CD4-positive, alpha-beta T cell (primary cell): ENCODE measurements around the gene BCL2. TPM values are rescaled to one million over a fixed set of nuclear protein-coding genes. Genes with fewer than 3 reads are reported as not detected.

Experiments used
- ATAC-seq: fragments of 200-7000 bp; cut with Tn5 transposase; one replicate; pipeline ENCODE4 v1.10.0; 2022; ENCODE audit warnings: mild to moderate bottlenecking; ENCODE audit not compliant: poor library complexity
- CTCF ChIA-PET: fragments of 350-600 bp; sonication (Branson Sonifier 250); formaldehyde crosslinking; loops from one replicate; lab custom pipeline; 2021; ENCODE audit warnings: antibody characterized with exemption, inconsistent platforms; lab: Charles Lee
- POLR2A ChIA-PET: fragments of 350-600 bp; sonication (Branson Sonifier 250); formaldehyde crosslinking; loops from one replicate; lab custom pipeline; 2021; ENCODE audit warnings: antibody characterized with exemption, inconsistent platforms; lab: Charles Lee
- DNase-seq, 14 experiments: peaks; one replicate each; pipeline ENCODE4 v3.0.0-alpha.2; 2013 to 2020; ENCODE audit warnings: mixed read lengths in 2 of 14
- H3K27ac ChIP-seq, 2 donors: one replicate each; pipeline versions ENCODE4 v1.5.1 to v1.7.0; 2013; ENCODE audit warnings: low read length in 2 of 2, low read depth in 1 of 2, mild to moderate bottlenecking in 1 of 2
- H3K27me3 ChIP-seq, 2 experiments: 1 replicate in 1 of 2; 2 replicates in 1 of 2; pipeline versions ENCODE4 v1.6.1 to v1.7.0; 2013; ENCODE audit warnings: low read length in 2 of 2, control low read depth in 1 of 2, mild to moderate bottlenecking in 1 of 2, moderate library complexity in 1 of 2; ENCODE audit not compliant: insufficient read depth in 2 of 2, control insufficient read depth in 1 of 2
- H3K36me3 ChIP-seq: one replicate; pipeline ENCODE4 v1.6.1; 2013; ENCODE audit warnings: low read length, control low read depth; ENCODE audit not compliant: insufficient read depth
- H3K4me1 ChIP-seq: one replicate; pipeline ENCODE4 v1.6.1; 2013; ENCODE audit warnings: low read length, control low read depth; ENCODE audit not compliant: insufficient read depth
- H3K4me3 ChIP-seq: one replicate; pipeline ENCODE4 v1.5.1; 2013; ENCODE audit warnings: mild to moderate bottlenecking, low read length, moderate library complexity
- H3K9me3 ChIP-seq, 2 experiments: 1 replicate in 1 of 2; 2 replicates in 1 of 2; pipeline versions ENCODE4 v1.6.1 to v1.7.0; 2013; ENCODE audit warnings: low read length in 2 of 2, mild to moderate bottlenecking in 2 of 2, control low read depth in 1 of 2, moderate library complexity in 1 of 2; ENCODE audit not compliant: control insufficient read depth in 1 of 2, insufficient read depth in 1 of 2
- H3K27ac Mint-ChIP-seq: one replicate; pipeline ENCODE4 v1.8.0; 2020; ENCODE audit warnings: mixed read lengths
- H3K27me3 Mint-ChIP-seq: one replicate; pipeline ENCODE4 v1.8.0; 2021; ENCODE audit warnings: mixed read lengths
- H3K36me3 Mint-ChIP-seq: one replicate; pipeline ENCODE4 v1.8.0; 2021; ENCODE audit warnings: low read depth, mixed read lengths
- H3K4me1 Mint-ChIP-seq: one replicate; pipeline ENCODE4 v1.8.0; 2021; ENCODE audit warnings: low read depth, mixed read lengths
- H3K4me3 Mint-ChIP-seq: one replicate; pipeline ENCODE4 v1.8.0; 2020; ENCODE audit warnings: mild to moderate bottlenecking, mixed read lengths
- H3K9me3 Mint-ChIP-seq: one replicate; pipeline ENCODE4 v1.8.0; 2020; ENCODE audit warnings: mixed read lengths
- CTCF ChIP-seq: fragments of 200-600 bp; IDR thresholded peaks from one replicate; pipeline ENCODE4 v1.8.0; 2022; ENCODE audit warnings: antibody characterized with exemption, mild to moderate bottlenecking
- intact Hi-C, 2 experiments: fragments of 100-400 bp; cut with DNase I in 1 of 2; cut with micrococcal nuclease in 1 of 2; formaldehyde crosslinking; loops; one replicate each; pipeline versions ENCODE4 v1.15.1 to v1.9.0; 2023 to 2025; cut with DNase I, micrococcal nuclease
- total RNA-seq, 174 experiments: library from RNA in 2 of 174; stranded (reverse) in 2 of 174; gene quantifications; one replicate each; pipeline ENCODE4 v1.2.3 and lab custom pipeline; 2021 to 2026

BCL2 gene
- total RNA-seq, 2 experiments from 2014 or later = 40.1 to 40.3 TPM

GRCh38 chr18:63292831-63293683 lies 26.5 kb downstream of the BCL2 start:
- peak in 10 of 14 experiments; percentile 11 to 60 (median 38) for DNase-seq
- Histone ChIP-seq H3K27me3 (no peaks in the 10 kb centered on the region), H3K36me3 (peaks cover 45% of the 10 kb centered on the region), H3K4me3 (peak overlapping the region; percentile 6), H3K4me1 (peaks cover 68% of the 10 kb centered on the region), H3K27ac (peak overlapping the region; percentile 14 to 35), H3K9me3 (no peaks in the 10 kb centered on the region)
- no peaks in the 10 kb centered on the region for H3K27me3 Mint-ChIP-seq
- peaks cover 10% of the 10 kb centered on the region for H3K4me1 Mint-ChIP-seq
- POLR2A ChIA-PET = interaction anchor here (0.7 to 1.7 kb wide), 5 partner anchors 9 to 135 kb away, joined by 3 to 10 read pairs (median 5); no protein-coding TSS in a partner anchor
- no peak for TF ChIP-seq CTCF
- CTCF ChIA-PET = interaction anchor here (0.9 to 2.1 kb wide), 2 partner anchors 25 to 156 kb away, joined by 4 to 13 read pairs; no protein-coding TSS in a partner anchor
- no peaks in the 10 kb centered on the region for H3K9me3 Mint-ChIP-seq
- peak overlapping the region; percentile 26 for H3K4me3 Mint-ChIP-seq
- H3K27ac Mint-ChIP-seq = no peak overlapping the region
- peaks cover 51% of the 10 kb centered on the region for H3K36me3 Mint-ChIP-seq
- intact Hi-C loops = loop anchor here in 1 of 2 experiments (5.0 kb wide), 1 partner anchor 41 kb away; no protein-coding TSS in a partner anchor
- peak; percentile 38 for ATAC-seq

- peaks cover 10% of the 10 kb centered on the region for H3K4me1 Mint-ChIP-seq
- no peak overlapping the region for H3K4me3 ChIP-seq
- H3K4me3 Mint-ChIP-seq = peak overlapping the region; percentile 82
- ChIA-PET POLR2A (interaction anchor here (1.4 to 3.5 kb wide), 3 partner anchors 9 to 59 kb away, joined by 3 to 21 read pairs (median 5); partner anchors contain the start of gene BCL2), CTCF (interaction anchor here (0.7 to 2.1 kb wide), 3 partner anchors 10 to 95 kb away, joined by 3 to 8 read pairs (median 4); partner anchors contain the start of gene BCL2)
- TF ChIP-seq CTCF = no peak
- no peaks in the 10 kb centered on the region for H3K27me3 Mint-ChIP-seq
- H3K27ac Mint-ChIP-seq = no peak overlapping the region
- intact Hi-C loops = loop anchor here in 1 of 2 experiments (5.0 kb wide), 1 partner anchor 39 kb away; no protein-coding TSS in a partner anchor
- no peaks in the 10 kb centered on the region for H3K27me3 ChIP-seq
- H3K27ac ChIP-seq = peak overlapping the region in 1 of 2 donors; percentile 46
- H3K4me1 ChIP-seq = peaks cover 72% of the 10 kb centered on the region
- H3K9me3 ChIP-seq = no peaks in the 10 kb centered on the region
- peak; percentile 15 for ATAC-seq
- H3K36me3 Mint-ChIP-seq = peaks cover 39% of the 10 kb centered on the region
- no peaks in the 10 kb centered on the region for H3K9me3 Mint-ChIP-seq
- no peak for DNase-seq
- H3K36me3 ChIP-seq = peaks cover 38% of the 10 kb centered on the region
Measured at GRCh38 chr18:63291278-63291677, 28.3 kb downstream of the BCL2 start.

GRCh38 chr18:63290821-63291200 lies 28.8 kb downstream of the BCL2 start:
- ChIA-PET POLR2A (interaction anchor here (0.6 to 3.5 kb wide), 6 partner anchors 8 to 58 kb away, joined by 3 to 21 read pairs (median 4); partner anchors contain the start of gene BCL2), CTCF (interaction anchor here (0.9 to 2.1 kb wide), 2 partner anchors 9 to 28 kb away, joined by 4 to 8 read pairs; partner anchors contain the start of gene BCL2)
- intact Hi-C loops = loop anchor here in 1 of 2 experiments (5.0 kb wide), 1 partner anchor 39 kb away; no protein-coding TSS in a partner anchor
- DNase-seq (peak in 8 of 14 experiments; percentile 18 to 79 (median 35)), ATAC-seq (peak; percentile 78)
- peak overlapping the region in 1 of 2 donors; percentile 27 for H3K27ac ChIP-seq
- H3K27ac Mint-ChIP-seq = no peak overlapping the region
- peaks cover 38% of the 10 kb centered on the region for H3K36me3 ChIP-seq
- TF ChIP-seq CTCF = no peak
- H3K36me3 Mint-ChIP-seq = peaks cover 37% of the 10 kb centered on the region
- peaks cover 7% of the 10 kb centered on the region for H3K4me1 Mint-ChIP-seq
- no peaks in the 10 kb centered on the region for H3K27me3 Mint-ChIP-seq
- H3K4me3 Mint-ChIP-seq = peak overlapping the region; percentile 82
- peaks cover 74% of the 10 kb centered on the region for H3K4me1 ChIP-seq
- H3K27me3 ChIP-seq = no peaks in the 10 kb centered on the region
- no peaks in the 10 kb centered on the region for H3K9me3 ChIP-seq
- H3K9me3 Mint-ChIP-seq = no peaks in the 10 kb centered on the region
- peak overlapping the region; percentile 21 for H3K4me3 ChIP-seq
